Measurements from ENCODE around the gene RUVBL2. TPM values are rescaled to one million over a fixed set of nuclear protein-coding genes. Genes with fewer than 3 reads are reported as not detected.
A peak's percentile ranks its signal among the peaks of the same experiment; 100 is the strongest.

The RUVBL2 gene
- 46.3 TPM for polyA plus RNA-seq (2013, experiment 1 of 2)
- polyA plus RNA-seq (2013, experiment 2 of 2): 43.5 TPM

DNA sequence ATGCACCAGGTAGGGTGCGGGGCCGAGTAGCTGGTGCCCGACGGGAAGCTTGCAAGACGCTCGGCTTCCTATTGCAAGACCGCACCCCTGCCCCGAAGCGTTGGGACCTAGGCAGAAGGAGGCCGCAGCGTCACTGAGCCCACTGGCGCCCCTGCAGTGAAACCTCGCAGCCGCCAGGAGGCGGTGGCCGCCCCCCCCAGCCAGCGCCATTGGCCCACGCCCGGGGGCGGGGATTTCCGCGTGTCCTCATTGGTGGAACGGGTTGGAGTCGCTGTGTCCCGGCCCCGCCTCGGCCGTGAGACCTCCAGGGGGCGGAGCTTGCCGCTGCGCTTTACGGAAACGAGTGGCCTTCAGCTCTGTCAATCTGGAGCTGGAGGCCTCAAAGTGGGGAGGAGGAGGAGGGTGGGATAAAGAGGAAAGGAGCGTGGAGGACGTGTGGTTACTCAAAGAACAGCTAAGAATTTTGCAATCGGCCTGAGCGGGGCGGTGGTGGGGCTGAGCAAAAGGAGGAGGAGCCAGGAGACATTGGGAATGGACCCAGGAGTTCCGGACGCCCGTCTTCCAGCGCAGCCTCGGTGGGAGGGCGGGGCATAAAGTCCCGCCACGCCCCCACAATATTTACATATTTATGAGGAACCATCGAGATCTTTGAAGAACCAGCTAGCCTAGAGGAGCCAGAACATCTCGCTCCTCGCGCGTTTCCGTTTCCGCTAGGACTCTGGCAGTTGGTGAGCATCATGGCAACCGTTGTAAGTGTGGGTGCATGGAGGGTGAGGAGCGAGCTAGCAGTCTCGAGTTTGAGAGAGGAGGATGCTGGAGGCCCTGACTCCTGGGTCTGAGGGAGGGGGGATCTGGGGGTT, at the start of gene RUVBL2, which contains the start of gene GYS1:
Gene RUVBL2 (plus strand): TSS at position 713 of the 860 bp plus-strand sequence. CDS start 25 bp downstream, at position 738.
Gene GYS1 (minus strand): TSS at position 135 of the 860 bp plus-strand sequence. CDS start 197 bp downstream, outside the sequence.
- H3K23ac ChIP-seq (ENCODE audit: low read length in 2 of 2): peak within 1 kb of the TSS in 1 of 2 experiments; percentile 90

DNA sequence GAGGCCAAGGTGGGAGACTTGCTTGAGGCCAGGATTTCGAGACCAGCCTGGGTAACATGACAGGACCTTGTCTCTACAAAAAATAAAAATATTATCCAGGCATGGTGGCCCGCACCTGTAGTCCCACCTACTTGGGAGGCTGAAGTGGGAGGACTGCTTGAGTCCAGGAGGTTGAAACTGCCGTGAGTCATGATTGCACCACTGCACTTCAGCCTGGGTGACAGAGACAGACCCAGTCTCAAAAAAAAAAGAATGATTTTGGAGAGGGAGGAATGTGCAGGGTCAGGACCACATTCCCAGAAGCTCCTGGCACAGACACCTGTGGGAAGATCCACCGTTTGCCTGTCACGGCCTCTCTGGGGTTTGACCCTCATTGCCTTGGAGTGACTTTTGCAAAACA, 48.3 kb upstream of the RUVBL2 start:
- H2AFZ ChIP-seq (ENCODE audit: low read depth, low read length): no peak overlapping the region
- H3K36me3 ChIP-seq (ENCODE audit: control insufficient read depth in 1 of 2, insufficient read depth in 2 of 2, low read depth in 1 of 2, low read length in 2 of 2): no peaks in the 10 kb centered on the region
- H3K9ac ChIP-seq (ENCODE audit: low read length): no peak overlapping the region
- H2AK5ac ChIP-seq (ENCODE audit: low read length, severe bottlenecking): no peak overlapping the region
- no peak overlapping the region for H2BK12ac ChIP-seq (ENCODE audit: low read length in 2 of 2)
- WGBS: 84% methylated on average over 5 of the region's 5 CpGs
- no peak for DNase-seq
- no peak overlapping the region for H3K4me3 ChIP-seq (ENCODE audit: insufficient read depth in 1 of 2, low read depth in 1 of 2, low read length in 2 of 2)
- H3K4me1 ChIP-seq (ENCODE audit: control insufficient read depth, insufficient read depth, low read depth, low read length): no peaks in the 10 kb centered on the region
- no peak overlapping the region for H3K23ac ChIP-seq (ENCODE audit: low read length in 2 of 2)
- H3K18ac ChIP-seq (ENCODE audit: low read depth in 1 of 2, low read length in 2 of 2): no peak overlapping the region
- no peaks in the 10 kb centered on the region for H3K79me1 ChIP-seq (replicated peaks; ENCODE audit: low read length, poor library complexity, severe bottlenecking)
- no peaks in the 10 kb centered on the region for H3K27me3 ChIP-seq (ENCODE audit: control insufficient read depth in 1 of 2, insufficient read depth in 1 of 2, low read length in 2 of 2)
- H4K8ac ChIP-seq (ENCODE audit: low read length): no peak overlapping the region
- H3K27ac ChIP-seq (ENCODE audit: low read length, poor library complexity, severe bottlenecking): no peak overlapping the region
- no peak overlapping the region for H3K4me2 ChIP-seq (ENCODE audit: low read length, poor library complexity, severe bottlenecking)
- H3K9me3 ChIP-seq (ENCODE audit: control insufficient read depth, low read length): peaks cover 4% of the 10 kb centered on the region
- H2BK15ac ChIP-seq (ENCODE audit: low read depth, poor library complexity, severe bottlenecking): no peak overlapping the region
- H3K4ac ChIP-seq (ENCODE audit: low read depth in 1 of 2, low read length in 2 of 2): no peak overlapping the region
- no peak overlapping the region for H3K14ac ChIP-seq (ENCODE audit: low read length in 2 of 2)
- H2BK120ac ChIP-seq (ENCODE audit: low read depth, low read length): no peak overlapping the region
- no peak overlapping the region for H4K91ac ChIP-seq (ENCODE audit: low read length)
- H2BK5ac ChIP-seq (ENCODE audit: low read depth, low read length, poor library complexity, severe bottlenecking): no peak overlapping the region

More for the DNA sequence above, at the start of gene RUVBL2, which contains the start of gene GYS1:
- H2AFZ ChIP-seq (ENCODE audit: low read depth, low read length): peak within 1 kb of the TSS; percentile 29
- H2BK5ac ChIP-seq (ENCODE audit: low read depth, low read length, poor library complexity, severe bottlenecking): peak within 1 kb of the TSS; percentile 20
- H2AK5ac ChIP-seq (ENCODE audit: low read length, severe bottlenecking): peak within 1 kb of the TSS; percentile 13
- H4K8ac ChIP-seq (ENCODE audit: low read length): peak within 1 kb of the TSS; percentile 38
- WGBS: under 1% methylated on average over 56 of the region's 56 CpGs
- H3K79me1 ChIP-seq (replicated peaks; ENCODE audit: low read length, poor library complexity, severe bottlenecking): peaks cover 23% of the 10 kb centered on the region
- H3K4ac ChIP-seq (ENCODE audit: low read depth in 1 of 2, low read length in 2 of 2): peak within 1 kb of the TSS; percentile 27 to 89
- no peaks in the 10 kb centered on the region for H3K27me3 ChIP-seq (ENCODE audit: control insufficient read depth in 1 of 2, insufficient read depth in 1 of 2, low read length in 2 of 2)
- no peaks in the 10 kb centered on the region for H3K9me3 ChIP-seq (ENCODE audit: control insufficient read depth, low read length)
- DNase-seq: peak; percentile 100
- peak within 1 kb of the TSS; percentile 1 for H2BK15ac ChIP-seq (ENCODE audit: low read depth, poor library complexity, severe bottlenecking)
- H3K4me1 ChIP-seq (ENCODE audit: control insufficient read depth, insufficient read depth, low read depth, low read length): peaks cover 31% of the 10 kb centered on the region
- peaks cover 17 to 30% of the 10 kb centered on the region in 2 experiments for H3K36me3 ChIP-seq (ENCODE audit: control insufficient read depth in 1 of 2, insufficient read depth in 2 of 2, low read depth in 1 of 2, low read length in 2 of 2)
- peak within 1 kb of the TSS; percentile 75 to 97 for H3K4me3 ChIP-seq (ENCODE audit: insufficient read depth in 1 of 2, low read depth in 1 of 2, low read length in 2 of 2)
- H2BK120ac ChIP-seq (ENCODE audit: low read depth, low read length): no peak within 1 kb of the TSS
- peak within 1 kb of the TSS; percentile 90 for H3K4me2 ChIP-seq (ENCODE audit: low read length, poor library complexity, severe bottlenecking)
- H3K14ac ChIP-seq (ENCODE audit: low read length in 2 of 2): peak within 1 kb of the TSS in 1 of 2 experiments; percentile 45
- H3K18ac ChIP-seq (ENCODE audit: low read depth in 1 of 2, low read length in 2 of 2): peak within 1 kb of the TSS; percentile 75 to 98
- peak within 1 kb of the TSS; percentile 66 for H4K91ac ChIP-seq (ENCODE audit: low read length)
- H3K27ac ChIP-seq (ENCODE audit: low read length, poor library complexity, severe bottlenecking): peak within 1 kb of the TSS; percentile 91
- H3K9ac ChIP-seq (ENCODE audit: low read length): peak within 1 kb of the TSS; percentile 97
- H2BK12ac ChIP-seq (ENCODE audit: low read length in 2 of 2): peak within 1 kb of the TSS in 1 of 2 experiments; percentile 90

DNA sequence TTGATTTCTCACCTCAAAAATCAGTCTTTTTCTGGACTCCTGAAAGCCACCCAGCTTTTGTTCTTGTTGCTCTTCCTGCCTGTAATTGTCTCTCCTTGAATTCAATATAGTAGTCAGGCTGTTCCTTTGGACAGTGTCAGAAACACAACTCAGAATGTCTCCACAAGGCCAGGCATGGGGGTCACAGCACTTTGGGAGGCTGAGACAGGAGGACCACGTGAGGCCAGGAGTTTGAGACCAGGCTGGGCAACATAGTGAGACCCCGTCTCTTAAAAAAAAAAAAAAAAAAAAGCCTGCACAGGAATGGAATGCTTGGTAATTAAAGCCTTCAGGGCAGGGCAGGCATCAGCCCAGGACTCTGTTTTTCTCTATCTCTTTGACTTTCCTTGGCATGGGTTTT, 47.9 kb upstream of the RUVBL2 start:
- Histone ChIP-seq H2AK5ac (ENCODE audit: low read length, severe bottlenecking) (no peak overlapping the region), H2BK120ac (ENCODE audit: low read depth, low read length) (no peak overlapping the region), H3K27ac (ENCODE audit: low read length, poor library complexity, severe bottlenecking) (no peak overlapping the region), H3K27me3 (ENCODE audit: control insufficient read depth in 1 of 2, insufficient read depth in 1 of 2, low read length in 2 of 2) (no peaks in the 10 kb centered on the region), H2AFZ (ENCODE audit: low read depth, low read length) (no peak overlapping the region), H2BK15ac (ENCODE audit: low read depth, poor library complexity, severe bottlenecking) (no peak overlapping the region), H4K8ac (ENCODE audit: low read length) (no peak overlapping the region), H3K9me3 (ENCODE audit: control insufficient read depth, low read length) (peaks cover 3% of the 10 kb centered on the region), H3K4me1 (ENCODE audit: control insufficient read depth, insufficient read depth, low read depth, low read length) (peaks cover under 1% of the 10 kb centered on the region), H3K4me2 (ENCODE audit: low read length, poor library complexity, severe bottlenecking) (no peak overlapping the region), H2BK5ac (ENCODE audit: low read depth, low read length, poor library complexity, severe bottlenecking) (no peak overlapping the region), H3K9ac (ENCODE audit: low read length) (no peak overlapping the region), H3K79me1 (replicated peaks; ENCODE audit: low read length, poor library complexity, severe bottlenecking) (no peaks in the 10 kb centered on the region), H3K4me3 (ENCODE audit: insufficient read depth in 1 of 2, low read depth in 1 of 2, low read length in 2 of 2) (no peak overlapping the region), H3K14ac (ENCODE audit: low read length in 2 of 2) (no peak overlapping the region), H3K23ac (ENCODE audit: low read length in 2 of 2) (no peak overlapping the region), H3K18ac (ENCODE audit: low read depth in 1 of 2, low read length in 2 of 2) (no peak overlapping the region), H2BK12ac (ENCODE audit: low read length in 2 of 2) (no peak overlapping the region), H4K91ac (ENCODE audit: low read length) (no peak overlapping the region), H3K36me3 (ENCODE audit: control insufficient read depth in 1 of 2, insufficient read depth in 2 of 2, low read depth in 1 of 2, low read length in 2 of 2) (no peaks in the 10 kb centered on the region), H3K4ac (ENCODE audit: low read depth in 1 of 2, low read length in 2 of 2) (no peak overlapping the region)
- WGBS: 75% methylated on average over 2 of the region's 2 CpGs
- no peak for DNase-seq

Measured in mesenchymal stem cell (in vitro differentiated cells and primary cell).